GM19467 (cell line): ENCODE data around the gene DMD.
A peak's percentile ranks its signal among the peaks of the same experiment; 100 is the strongest.

Experiments used
- ATAC-seq: cut with Tn5 transposase; IDR thresholded peaks from one replicate; pipeline ENCODE4 v1.9.1; 2021; ENCODE audit warnings: mild to moderate bottlenecking, moderate library complexity; ENCODE audit not compliant: unreplicated experiment

The DMD gene

GRCh38 chrX:32514986-32515385 lies 696.4 kb downstream of the DMD start:
- ATAC-seq: peak; percentile 63

DNA sequence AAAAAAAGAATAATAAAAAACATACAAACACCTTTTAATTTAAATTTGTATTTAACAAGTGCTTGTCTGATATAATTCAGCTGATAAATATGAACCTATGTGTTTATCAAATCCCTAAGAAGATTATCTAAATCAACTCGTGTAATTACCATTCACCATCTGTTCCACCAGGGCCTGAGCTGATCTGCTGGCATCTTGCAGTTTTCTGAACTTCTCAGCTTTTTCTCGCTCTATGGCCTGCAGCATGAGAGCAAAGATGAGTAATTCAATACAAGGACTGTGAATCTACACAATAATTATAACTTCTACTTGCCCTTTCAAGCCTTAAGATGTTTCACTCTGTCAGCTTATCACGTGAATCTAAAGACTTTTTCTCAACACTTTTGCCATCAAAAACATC lies 709.7 kb downstream of the DMD start:
- no peak for ATAC-seq

- ATAC-seq: no peak
Observed at GRCh38 chrX:32496671-32497070, 714.7 kb downstream of the DMD start.

DNA sequence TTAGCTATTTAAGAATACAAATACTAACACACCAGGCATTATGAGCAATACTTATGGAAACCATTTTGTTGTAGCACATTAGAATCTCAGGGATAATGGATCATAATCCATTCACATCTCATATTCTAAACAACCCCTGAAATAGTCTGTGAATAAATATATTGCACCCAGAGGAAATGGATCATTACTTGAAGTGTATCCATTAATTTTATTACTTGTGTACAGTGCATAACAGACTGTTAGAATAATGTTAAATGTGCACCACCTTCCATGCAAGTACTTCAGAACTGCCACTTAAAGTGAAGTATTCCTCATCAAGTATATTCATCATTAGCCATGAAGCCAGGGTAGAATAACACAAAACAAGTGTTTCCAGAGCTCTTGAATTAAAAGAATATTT lies 715.5 kb downstream of the DMD start:
- ATAC-seq: no peak

- no peak for ATAC-seq
Observed at GRCh38 chrX:32489125-32489524, 722.2 kb downstream of the DMD start.

GRCh38 chrX:32483534-32484136 lies 727.7 kb downstream of the DMD start:
- ATAC-seq: no peak

DNA sequence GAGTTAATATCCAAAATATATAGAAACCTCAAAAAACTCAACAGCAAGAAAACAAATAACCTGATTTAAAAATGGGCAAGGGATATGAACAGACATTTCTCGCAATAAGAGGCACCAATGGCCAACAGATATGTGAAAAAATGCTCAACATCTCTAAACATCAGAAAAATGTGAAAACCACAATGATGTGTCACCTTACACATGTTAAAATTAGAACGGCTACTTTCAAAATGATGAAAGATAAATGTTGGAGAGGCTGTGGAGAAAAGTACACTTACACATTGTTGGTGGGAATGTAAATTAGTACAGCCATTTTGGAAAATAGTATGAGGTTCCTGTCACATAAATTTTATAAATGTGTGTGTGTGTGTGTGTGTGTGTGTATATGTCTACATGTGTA lies 731.3 kb downstream of the DMD start:
- ATAC-seq: no peak

DNA sequence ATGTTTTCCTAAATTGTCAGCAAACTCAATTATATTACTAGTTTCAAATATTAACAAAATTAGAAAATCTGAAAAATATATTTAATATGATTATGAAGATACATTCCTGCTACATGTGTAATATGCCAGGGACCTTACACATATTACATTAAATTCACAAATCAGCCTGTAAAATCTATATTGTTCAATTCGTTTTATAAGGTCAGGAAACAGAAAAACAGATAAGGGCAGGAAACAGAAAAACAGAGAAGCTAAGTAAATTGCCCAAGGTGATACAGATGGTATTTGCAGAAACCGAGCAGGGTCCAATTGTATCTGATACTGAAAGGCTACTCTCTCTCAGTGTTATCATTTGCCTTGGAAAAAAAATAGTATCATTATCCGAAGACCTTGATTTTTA lies 739.0 kb downstream of the DMD start:
- ATAC-seq: no peak

DNA sequence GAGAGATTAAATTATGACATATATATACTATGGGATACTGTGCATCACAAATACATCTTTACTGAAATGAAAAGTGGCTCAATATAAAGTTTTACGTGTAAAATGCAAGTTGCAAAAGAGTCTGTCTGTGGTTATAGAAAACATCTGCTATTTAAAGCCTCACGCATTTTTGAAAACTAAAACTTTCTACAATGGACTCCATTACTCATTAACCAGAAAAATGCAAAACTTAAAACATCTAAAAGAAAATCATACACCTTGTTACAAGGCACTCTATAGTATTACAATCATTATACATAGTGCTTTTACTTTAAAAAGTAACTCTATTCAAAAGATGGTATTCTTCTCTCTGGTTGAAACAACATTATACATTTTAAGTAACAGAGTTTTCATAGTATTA lies 755.6 kb downstream of the DMD start:
- ATAC-seq: no peak

GRCh38 chrX:32451954-32452695 lies 759.2 kb downstream of the DMD start:
- no peak for ATAC-seq

DNA sequence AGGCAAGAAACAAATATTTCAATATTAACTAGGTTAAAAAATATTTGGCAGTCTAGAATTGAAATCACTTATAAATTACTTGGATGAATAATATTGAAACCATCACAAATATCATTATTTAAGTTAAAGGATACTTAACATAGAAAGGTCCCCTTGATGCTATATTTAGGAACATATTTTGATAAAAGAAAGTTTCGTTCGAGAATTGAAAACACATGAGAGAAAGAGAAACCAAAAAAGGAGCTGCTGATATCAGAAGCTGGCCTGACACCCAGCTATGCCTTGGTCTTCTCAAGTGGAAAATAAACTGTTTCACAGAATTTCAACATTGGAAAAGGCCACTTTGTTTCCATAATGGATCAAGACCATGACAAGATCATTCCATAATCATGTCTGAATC lies 762.4 kb downstream of the DMD start:
- ATAC-seq: peak; percentile 56

GRCh38 chrX:32448320-32448719 lies 763.0 kb downstream of the DMD start:
- peak; percentile 100 for ATAC-seq

- ATAC-seq: no peak
Observed at GRCh38 chrX:32447640-32448039, 763.7 kb downstream of the DMD start.

DNA sequence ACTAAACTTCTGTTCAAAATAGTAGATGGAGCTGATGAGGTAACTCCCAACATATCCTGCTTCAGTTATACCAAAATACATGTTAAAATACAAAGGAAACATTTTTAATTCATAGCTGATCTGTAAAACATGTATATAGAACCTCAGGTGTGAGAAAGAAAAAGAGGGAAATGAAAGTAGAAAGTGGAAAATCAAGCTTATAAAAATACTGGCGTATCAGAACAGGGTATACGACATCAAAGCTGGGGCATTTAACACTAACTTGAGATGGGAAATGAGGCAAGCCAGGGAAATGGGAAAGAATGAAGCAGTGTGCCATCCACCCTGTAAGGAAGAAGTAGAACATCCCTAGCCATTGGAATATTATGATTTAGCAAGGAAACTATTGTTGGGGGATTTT lies 767.5 kb downstream of the DMD start:
- no peak for ATAC-seq

DNA sequence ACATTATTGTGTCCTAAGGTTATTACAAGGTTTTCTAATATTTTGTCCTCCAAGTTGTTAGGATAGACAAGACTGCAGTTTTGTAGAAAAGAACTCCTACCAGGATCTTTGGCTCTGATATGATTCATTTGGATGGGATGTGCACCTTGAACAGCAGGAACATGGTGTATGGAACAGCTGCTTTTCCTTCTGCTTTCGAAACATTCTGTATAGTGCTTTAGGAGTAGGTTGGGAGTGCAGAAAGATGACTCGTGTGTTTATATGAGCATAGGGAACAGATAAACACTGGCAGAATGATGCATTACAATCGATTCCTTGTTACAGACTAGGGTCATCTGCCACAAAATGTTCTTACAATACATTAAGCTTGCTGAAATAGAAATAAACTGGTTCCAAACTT lies 790.1 kb downstream of the DMD start:
- no peak for ATAC-seq

- peak; percentile 69 for ATAC-seq
Observed at GRCh38 chrX:32408389-32408788, 803.0 kb downstream of the DMD start.

DNA sequence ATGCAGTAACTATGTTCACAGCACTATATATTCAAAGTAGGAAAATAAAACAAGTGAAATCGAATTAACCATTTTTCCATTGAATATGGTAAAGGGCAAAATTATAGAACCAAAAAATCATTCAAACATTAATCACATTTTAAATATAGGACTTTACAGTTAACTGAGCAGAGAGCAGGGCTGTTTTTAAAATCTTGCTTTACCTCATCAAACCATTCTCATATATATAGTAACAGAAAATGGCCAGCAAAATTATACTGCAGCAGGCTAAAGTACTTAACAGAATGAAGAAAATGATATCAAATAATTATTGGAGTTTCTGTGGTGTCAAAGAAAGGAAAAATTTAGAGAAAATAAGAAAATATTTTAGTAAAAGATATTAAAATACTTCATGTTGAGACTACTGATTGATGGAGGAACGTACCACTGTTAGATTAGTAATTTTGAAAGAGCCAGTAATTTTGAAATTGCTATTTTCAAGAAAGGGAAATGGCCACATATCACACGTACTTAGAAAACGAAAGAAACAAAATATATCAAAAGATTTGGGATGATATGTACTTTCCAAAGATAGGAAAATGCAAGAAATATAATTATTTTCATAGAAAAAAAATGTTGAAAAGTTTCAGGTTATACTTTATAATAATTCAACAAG lies 813.7 kb downstream of the DMD start:
- no peak for ATAC-seq

GRCh38 chrX:32395878-32396277 lies 815.5 kb downstream of the DMD start:
- no peak for ATAC-seq

GRCh38 chrX:32392655-32393054 lies 818.7 kb downstream of the DMD start:
- ATAC-seq: no peak

- no peak for ATAC-seq
Observed at GRCh38 chrX:32370456-32371205, 840.7 kb downstream of the DMD start.

- ATAC-seq: no peak
Observed at GRCh38 chrX:32293962-32294700, 917.2 kb downstream of the DMD start.
